ENCODE measurements around the gene TLR8. TPM values are rescaled to one million over a fixed set of nuclear protein-coding genes. Genes with fewer than 3 reads are reported as not detected.

TLR8 gene
- total RNA-seq, 2 experiments from 2014 or later, result not detected

DNA sequence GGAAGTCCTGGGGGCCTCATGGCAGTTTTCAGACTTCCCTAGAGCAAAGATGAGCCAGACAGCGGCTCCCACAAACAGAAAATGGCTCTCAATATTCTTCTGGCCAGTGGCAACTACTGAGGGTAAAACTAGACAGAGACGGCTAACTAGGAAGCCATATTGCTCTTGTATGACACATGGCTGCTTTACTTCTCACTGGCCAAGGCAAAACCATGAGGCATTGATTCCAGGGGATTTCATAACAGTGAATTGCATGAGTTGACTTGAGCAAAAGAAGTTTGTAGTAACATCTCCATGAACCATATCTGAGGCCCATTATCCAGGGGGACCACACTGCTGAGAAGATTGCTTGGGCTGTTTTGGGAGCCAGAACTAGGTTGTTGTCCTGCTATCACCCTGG is 13.7 kb upstream of the TLR8 start:
- TF ChIP-seq, protein P1, sequence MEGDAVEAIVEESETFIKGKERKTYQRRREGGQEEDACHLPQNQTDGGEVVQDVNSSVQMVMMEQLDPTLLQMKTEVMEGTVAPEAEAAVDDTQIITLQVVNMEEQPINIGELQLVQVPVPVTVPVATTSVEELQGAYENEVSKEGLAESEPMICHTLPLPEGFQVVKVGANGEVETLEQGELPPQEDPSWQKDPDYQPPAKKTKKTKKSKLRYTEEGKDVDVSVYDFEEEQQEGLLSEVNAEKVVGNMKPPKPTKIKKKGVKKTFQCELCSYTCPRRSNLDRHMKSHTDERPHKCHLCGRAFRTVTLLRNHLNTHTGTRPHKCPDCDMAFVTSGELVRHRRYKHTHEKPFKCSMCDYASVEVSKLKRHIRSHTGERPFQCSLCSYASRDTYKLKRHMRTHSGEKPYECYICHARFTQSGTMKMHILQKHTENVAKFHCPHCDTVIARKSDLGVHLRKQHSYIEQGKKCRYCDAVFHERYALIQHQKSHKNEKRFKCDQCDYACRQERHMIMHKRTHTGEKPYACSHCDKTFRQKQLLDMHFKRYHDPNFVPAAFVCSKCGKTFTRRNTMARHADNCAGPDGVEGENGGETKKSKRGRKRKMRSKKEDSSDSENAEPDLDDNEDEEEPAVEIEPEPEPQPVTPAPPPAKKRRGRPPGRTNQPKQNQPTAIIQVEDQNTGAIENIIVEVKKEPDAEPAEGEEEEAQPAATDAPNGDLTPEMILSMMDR (conservative IDR thresholded peaks at IDR 0.05; ENCODE audit: low read length), result no peak
- TF ChIP-seq EZH2phosphoT487 (IDR thresholded peaks at IDR 0.05; ENCODE audit: borderline replicate concordance, low read depth, low read length), result no peak
- peak overlapping the region; percentile 88 for H3K27ac ChIP-seq (ENCODE audit: low read depth, low read length, poor library complexity, severe bottlenecking)
- no peaks in the 10 kb centered on the region for H4K20me1 ChIP-seq (ENCODE audit: insufficient read depth, low read length)
- peak overlapping the region; percentile 55 for H3K4me2 ChIP-seq (ENCODE audit: low read length)
- H3K9me2 ChIP-seq (ENCODE audit: insufficient read depth, low read length), result no peaks in the 10 kb centered on the region
- no TSS peak for BruUV-seq (replicated peaks)
- H3K79me2 ChIP-seq (ENCODE audit: insufficient read depth, low read depth, low read length), result no peaks in the 10 kb centered on the region
- H3K4me3 ChIP-seq (ENCODE audit: low read depth, low read length, poor library complexity, severe bottlenecking), result no peak overlapping the region
- POLR2A ChIA-PET, result interaction anchor here (1.1 kb wide), 1 partner anchor 15 kb away, joined by 3 read pairs; no protein-coding TSS in a partner anchor
- peak overlapping the region; percentile 46; the same call in 1 of the 2 replicates for H2AFZ ChIP-seq (ENCODE audit: low read length)
- H3K4me1 ChIP-seq (ENCODE audit: insufficient read depth, low read length, poor library complexity, severe bottlenecking), result peaks cover 70% of the 10 kb centered on the region
- H3K9me3 ChIP-seq (ENCODE audit: low read length), result peaks cover 10% of the 10 kb centered on the region; the same call in 1 of the 2 replicates
- H3K36me3 ChIP-seq (ENCODE audit: insufficient read depth, low read length), result peaks cover 31% of the 10 kb centered on the region
- DNase-seq (ENCODE audit: low spot score), result no peak
- CTCF ChIA-PET (ENCODE audit: unreplicated experiment), result no interaction called here
- intact Hi-C loops (cut with micrococcal nuclease; ENCODE audit: unreplicated experiment), result loop anchor here (1.0 to 10.0 kb wide), 3 partner anchors 24 to 388 kb away; no protein-coding TSS in a partner anchor

DNA sequence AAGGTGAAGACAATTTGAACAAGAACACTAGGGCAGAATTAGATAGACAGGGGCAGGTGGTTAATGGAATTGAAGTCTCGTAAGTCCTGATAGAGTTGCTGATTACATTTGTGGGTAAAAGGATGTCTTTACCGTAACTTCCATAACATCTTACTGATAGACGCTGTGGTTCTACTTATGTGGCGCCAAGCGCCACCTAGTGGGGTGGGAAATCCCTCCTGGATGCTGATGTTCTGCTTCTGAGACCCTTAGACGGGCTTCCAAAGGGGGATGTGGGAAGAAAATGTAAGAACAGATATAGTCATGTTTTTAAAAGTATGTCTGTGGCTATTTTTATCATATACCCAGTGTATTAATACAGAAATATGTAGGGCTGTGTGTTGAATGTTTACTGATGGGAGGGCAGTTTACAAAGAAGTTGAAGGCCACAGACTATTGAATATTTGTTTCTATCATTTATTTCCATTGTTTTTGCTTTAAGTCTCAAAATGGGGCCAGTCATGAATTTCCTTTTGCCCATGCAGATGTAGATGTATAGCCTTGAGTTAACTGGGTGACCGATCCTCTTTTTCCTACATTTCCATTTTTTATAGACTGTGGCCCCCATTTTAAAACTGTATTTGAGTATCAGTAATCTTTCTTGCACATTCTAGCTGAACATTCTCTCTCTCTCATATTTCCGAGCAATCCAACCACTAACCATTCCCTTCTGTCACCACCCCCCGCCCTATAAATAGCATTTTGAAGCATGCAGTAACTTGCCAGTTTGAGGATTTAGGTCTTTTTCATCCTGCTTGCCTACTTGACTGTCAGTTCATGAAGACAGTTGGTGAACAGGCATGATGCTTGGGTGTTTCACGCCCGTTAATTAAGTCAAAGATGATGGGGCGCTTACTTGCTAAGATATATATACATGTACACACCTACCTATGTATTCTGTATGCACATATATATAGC is 12.1 kb upstream of the TLR8 start:
- peaks cover 15% of the 10 kb centered on the region for H3K36me3 ChIP-seq (ENCODE audit: insufficient read depth, low read length)
- peaks cover 8% of the 10 kb centered on the region; the same call in 1 of the 2 replicates for H3K9me3 ChIP-seq (ENCODE audit: low read length)
- ChIA-PET POLR2A (interaction anchor here (1.6 kb wide), 1 partner anchor 80 kb away, joined by 7 read pairs; no protein-coding TSS in a partner anchor), CTCF (ENCODE audit: unreplicated experiment) (interaction anchor here (1.6 kb wide), 1 partner anchor 80 kb away, joined by 5 read pairs; no protein-coding TSS in a partner anchor)
- intact Hi-C loops (cut with micrococcal nuclease; ENCODE audit: unreplicated experiment), result loop anchor here (1.0 to 10.0 kb wide), 2 partner anchors 80 to 390 kb away; no protein-coding TSS in a partner anchor
- H3K4me3 ChIP-seq (ENCODE audit: low read depth, low read length, poor library complexity, severe bottlenecking), result no peak overlapping the region
- peak; percentile 75 for DNase-seq (ENCODE audit: low spot score)
- no TSS peak for BruUV-seq (replicated peaks)
- H3K9me2 ChIP-seq (ENCODE audit: insufficient read depth, low read length), result no peaks in the 10 kb centered on the region
- H2AFZ ChIP-seq (ENCODE audit: low read length), result peak overlapping the region; percentile 69; the same call in 1 of the 2 replicates
- H3K4me2 ChIP-seq (ENCODE audit: low read length), result peak overlapping the region; percentile 55
- TF ChIP-seq, protein P1 (conservative IDR thresholded peaks at IDR 0.05; ENCODE audit: low read length), result peak; percentile 88
- no peak for TF ChIP-seq EZH2phosphoT487 (IDR thresholded peaks at IDR 0.05; ENCODE audit: borderline replicate concordance, low read depth, low read length)
- peaks cover 56% of the 10 kb centered on the region for H3K4me1 ChIP-seq (ENCODE audit: insufficient read depth, low read length, poor library complexity, severe bottlenecking)
- no peaks in the 10 kb centered on the region for H4K20me1 ChIP-seq (ENCODE audit: insufficient read depth, low read length)
- no peaks in the 10 kb centered on the region for H3K79me2 ChIP-seq (ENCODE audit: insufficient read depth, low read depth, low read length)
- peak overlapping the region; percentile 88 for H3K27ac ChIP-seq (ENCODE audit: low read depth, low read length, poor library complexity, severe bottlenecking)

Measured in OCI-LY7 (cell line).